Rectal smooth muscle tissue (tissue), 1 donor: ENCODE data around the gene C1orf159.

Experiments used
- H3K27ac ChIP-seq: one replicate; pipeline ENCODE4 v1.7.0; 2013; ENCODE audit warnings: low read depth, low read length, inconsistent platforms
- H3K27me3 ChIP-seq: one replicate; pipeline ENCODE4 v1.7.0; 2013; ENCODE audit warnings: low read length; ENCODE audit not compliant: control insufficient read depth, insufficient read depth
- H3K36me3 ChIP-seq: one replicate; pipeline ENCODE4 v1.7.0; 2013; ENCODE audit warnings: low read length; ENCODE audit not compliant: control insufficient read depth, insufficient read depth
- H3K4me1 ChIP-seq: one replicate; pipeline ENCODE4 v1.7.0; 2013; ENCODE audit warnings: low read length; ENCODE audit not compliant: control insufficient read depth, insufficient read depth
- H3K4me3 ChIP-seq: one replicate; pipeline ENCODE4 v1.7.0; 2013; ENCODE audit warnings: low read length
- H3K9ac ChIP-seq: one replicate; pipeline ENCODE4 v1.7.0; 2013; ENCODE audit warnings: low read length

Gene C1orf159

GRCh38 chr1:1054971-1055370, 60.9 kb downstream of the C1orf159 start:
- Histone ChIP-seq H3K36me3 (peaks cover 6% of the 10 kb centered on the region), H3K9ac (no peak overlapping the region), H3K4me1 (no peaks in the 10 kb centered on the region)

GRCh38 chr1:1054099-1054700, 61.7 kb downstream of the C1orf159 start:
- Histone ChIP-seq H3K4me1 (no peaks in the 10 kb centered on the region), H3K4me3 (no peak overlapping the region), H3K9ac (no peak overlapping the region), H3K27me3 (peaks cover 10% of the 10 kb centered on the region), H3K36me3 (peaks cover 6% of the 10 kb centered on the region), H3K27ac (no peak overlapping the region)

More at GRCh38 chr1:1054971-1055370, 60.9 kb downstream of the C1orf159 start:
- no peak overlapping the region for H3K4me3 ChIP-seq
- peaks cover 14% of the 10 kb centered on the region for H3K27me3 ChIP-seq
- no peak overlapping the region for H3K27ac ChIP-seq

GRCh38 chr1:1053682-1054081, 62.2 kb downstream of the C1orf159 start:
- Histone ChIP-seq H3K27me3 (peaks cover 6% of the 10 kb centered on the region), H3K27ac (no peak overlapping the region), H3K4me3 (no peak overlapping the region), H3K4me1 (no peaks in the 10 kb centered on the region), H3K36me3 (peaks cover 6% of the 10 kb centered on the region), H3K9ac (no peak overlapping the region)

GRCh38 chr1:1053022-1053421, 62.9 kb downstream of the C1orf159 start:
- Histone ChIP-seq H3K27me3 (no peaks in the 10 kb centered on the region), H3K27ac (no peak overlapping the region), H3K4me1 (no peaks in the 10 kb centered on the region), H3K36me3 (peaks cover 6% of the 10 kb centered on the region), H3K9ac (no peak overlapping the region), H3K4me3 (no peak overlapping the region)

- Histone ChIP-seq H3K36me3 (peaks cover 6% of the 10 kb centered on the region), H3K4me1 (no peaks in the 10 kb centered on the region), H3K9ac (no peak overlapping the region), H3K27me3 (no peaks in the 10 kb centered on the region), H3K4me3 (no peak overlapping the region), H3K27ac (no peak overlapping the region)
Measured at GRCh38 chr1:1052003-1052840, 63.7 kb downstream of the C1orf159 start.

GRCh38 chr1:1051127-1051810, 64.6 kb downstream of the C1orf159 start:
- Histone ChIP-seq H3K9ac (no peak overlapping the region), H3K27me3 (no peaks in the 10 kb centered on the region), H3K27ac (no peak overlapping the region), H3K36me3 (peaks cover 6% of the 10 kb centered on the region), H3K4me1 (no peaks in the 10 kb centered on the region), H3K4me3 (no peak overlapping the region)

- H3K27ac ChIP-seq, result no peak overlapping the region
- H3K9ac ChIP-seq, result no peak overlapping the region
- no peaks in the 10 kb centered on the region for H3K27me3 ChIP-seq
- no peak overlapping the region for H3K4me3 ChIP-seq
- H3K4me1 ChIP-seq, result no peaks in the 10 kb centered on the region
- peaks cover 6% of the 10 kb centered on the region for H3K36me3 ChIP-seq
Measured at GRCh38 chr1:1050577-1051052, 65.3 kb downstream of the C1orf159 start.

GRCh38 chr1:1049318-1050165, 66.3 kb downstream of the C1orf159 start:
- Histone ChIP-seq H3K27me3 (no peaks in the 10 kb centered on the region), H3K4me1 (no peaks in the 10 kb centered on the region), H3K27ac (no peak overlapping the region), H3K36me3 (peaks cover 6% of the 10 kb centered on the region), H3K4me3 (no peak overlapping the region), H3K9ac (no peak overlapping the region)

- Histone ChIP-seq H3K4me3 (no peak overlapping the region), H3K27ac (no peak overlapping the region), H3K4me1 (no peaks in the 10 kb centered on the region), H3K9ac (no peak overlapping the region), H3K27me3 (no peaks in the 10 kb centered on the region), H3K36me3 (peaks cover 6% of the 10 kb centered on the region)
Measured at GRCh38 chr1:1048765-1049164, 67.1 kb downstream of the C1orf159 start.

- H3K36me3 ChIP-seq, result peaks cover 3% of the 10 kb centered on the region
- H3K4me3 ChIP-seq, result no peak overlapping the region
- no peaks in the 10 kb centered on the region for H3K4me1 ChIP-seq
- H3K27me3 ChIP-seq, result no peaks in the 10 kb centered on the region
- H3K9ac ChIP-seq, result no peak overlapping the region
- no peak overlapping the region for H3K27ac ChIP-seq
Measured at GRCh38 chr1:1047963-1048362, 67.9 kb downstream of the C1orf159 start.

GRCh38 chr1:1047407-1047806, 68.5 kb downstream of the C1orf159 start:
- Histone ChIP-seq H3K4me1 (no peaks in the 10 kb centered on the region), H3K27me3 (no peaks in the 10 kb centered on the region), H3K27ac (no peak overlapping the region), H3K4me3 (no peak overlapping the region), H3K9ac (no peak overlapping the region), H3K36me3 (no peaks in the 10 kb centered on the region)

GRCh38 chr1:1046767-1047166, 69.1 kb downstream of the C1orf159 start:
- Histone ChIP-seq H3K27me3 (no peaks in the 10 kb centered on the region), H3K4me3 (no peak overlapping the region), H3K9ac (no peak overlapping the region), H3K4me1 (no peaks in the 10 kb centered on the region), H3K27ac (no peak overlapping the region), H3K36me3 (no peaks in the 10 kb centered on the region)
